Ishikawa (cell line): Measurements from ENCODE around the gene ZNF644.

Experiments
- CREB1 ChIP-seq: IDR thresholded peaks from 2 replicates; pipeline ENCODE4 v1.6.1; 2012; ENCODE audit warnings: low read depth
- EP300 ChIP-seq: IDR thresholded peaks from 2 replicates; pipeline ENCODE4 v1.6.1; 2012; ENCODE audit warnings: borderline replicate concordance
- FOXM1 ChIP-seq: IDR thresholded peaks from 2 replicates; pipeline ENCODE4 v1.6.1; 2012; ENCODE audit warnings: low read depth, borderline replicate concordance
- MAX ChIP-seq: IDR thresholded peaks from 2 replicates; pipeline ENCODE4 v1.6.1; 2012
- NFIC ChIP-seq: IDR thresholded peaks from 2 replicates; pipeline ENCODE4 v1.6.1; 2012
- RAD21 ChIP-seq: IDR thresholded peaks from 2 replicates; pipeline ENCODE4 v1.6.1; 2012; ENCODE audit warnings: low read depth
- TAF1 ChIP-seq: IDR thresholded peaks from 2 replicates; pipeline ENCODE4 v1.6.1; 2012; ENCODE audit warnings: low read depth, mild to moderate bottlenecking
- TCF12 ChIP-seq: IDR thresholded peaks from 2 replicates; pipeline ENCODE4 v1.6.1; 2012; ENCODE audit warnings: low read depth
- YY1 ChIP-seq: IDR thresholded peaks from 2 replicates; pipeline ENCODE4 v1.6.1; 2012; ENCODE audit warnings: low read depth
- ZBTB7A ChIP-seq: IDR thresholded peaks from 2 replicates; pipeline ENCODE4 v1.6.1; 2012; ENCODE audit warnings: low read depth
- TF ChIP-seq, protein P1 (sequence below): IDR thresholded peaks from 2 replicates; pipeline ENCODE4 v1.6.1; 2012; ENCODE audit warnings: low read depth, mild to moderate bottlenecking

GRCh38 chr1:90995311-90995894 lies 26.4 kb downstream of the ZNF644 start:
- TF ChIP-seq EP300 (no peak), FOXM1 (no peak), MAX (no peak), TAF1 (no peak), YY1 (no peak), RAD21 (no peak), CREB1 (no peak), TCF12 (no peak), NFIC (no peak), ZBTB7A (no peak)
- TF ChIP-seq, protein P1, sequence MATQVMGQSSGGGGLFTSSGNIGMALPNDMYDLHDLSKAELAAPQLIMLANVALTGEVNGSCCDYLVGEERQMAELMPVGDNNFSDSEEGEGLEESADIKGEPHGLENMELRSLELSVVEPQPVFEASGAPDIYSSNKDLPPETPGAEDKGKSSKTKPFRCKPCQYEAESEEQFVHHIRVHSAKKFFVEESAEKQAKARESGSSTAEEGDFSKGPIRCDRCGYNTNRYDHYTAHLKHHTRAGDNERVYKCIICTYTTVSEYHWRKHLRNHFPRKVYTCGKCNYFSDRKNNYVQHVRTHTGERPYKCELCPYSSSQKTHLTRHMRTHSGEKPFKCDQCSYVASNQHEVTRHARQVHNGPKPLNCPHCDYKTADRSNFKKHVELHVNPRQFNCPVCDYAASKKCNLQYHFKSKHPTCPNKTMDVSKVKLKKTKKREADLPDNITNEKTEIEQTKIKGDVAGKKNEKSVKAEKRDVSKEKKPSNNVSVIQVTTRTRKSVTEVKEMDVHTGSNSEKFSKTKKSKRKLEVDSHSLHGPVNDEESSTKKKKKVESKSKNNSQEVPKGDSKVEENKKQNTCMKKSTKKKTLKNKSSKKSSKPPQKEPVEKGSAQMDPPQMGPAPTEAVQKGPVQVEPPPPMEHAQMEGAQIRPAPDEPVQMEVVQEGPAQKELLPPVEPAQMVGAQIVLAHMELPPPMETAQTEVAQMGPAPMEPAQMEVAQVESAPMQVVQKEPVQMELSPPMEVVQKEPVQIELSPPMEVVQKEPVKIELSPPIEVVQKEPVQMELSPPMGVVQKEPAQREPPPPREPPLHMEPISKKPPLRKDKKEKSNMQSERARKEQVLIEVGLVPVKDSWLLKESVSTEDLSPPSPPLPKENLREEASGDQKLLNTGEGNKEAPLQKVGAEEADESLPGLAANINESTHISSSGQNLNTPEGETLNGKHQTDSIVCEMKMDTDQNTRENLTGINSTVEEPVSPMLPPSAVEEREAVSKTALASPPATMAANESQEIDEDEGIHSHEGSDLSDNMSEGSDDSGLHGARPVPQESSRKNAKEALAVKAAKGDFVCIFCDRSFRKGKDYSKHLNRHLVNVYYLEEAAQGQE, result no peak
